NCI-H1694 treated with DMSO at 0.1 percent for 48 hours (cell line): ENCODE results near the gene CYB5B.

Experiments used
- DNase-seq: peaks from one replicate; lab custom pipeline; 2025; lab: John Stamatoyannopoulos, UW

CYB5B gene

DNA sequence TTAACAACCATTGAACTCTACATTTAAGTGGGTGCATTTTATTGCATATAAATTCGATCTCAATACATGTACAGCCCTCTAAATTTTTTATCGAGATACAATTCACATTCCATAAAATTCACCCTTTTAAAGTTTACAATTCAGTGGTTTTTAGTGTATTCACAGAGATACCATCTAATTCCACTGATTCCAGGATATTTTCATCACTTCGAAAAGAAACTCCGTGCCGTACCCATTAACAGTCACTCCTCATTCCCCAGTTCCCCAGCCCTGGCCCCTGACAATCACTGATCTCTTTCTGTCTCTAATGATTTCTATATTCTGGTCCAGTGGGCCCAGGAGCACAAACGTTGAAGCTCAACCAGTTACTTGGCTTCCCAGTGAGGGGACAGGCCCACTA lies 61.4 kb downstream of the CYB5B start:
- no peak for DNase-seq

DNA sequence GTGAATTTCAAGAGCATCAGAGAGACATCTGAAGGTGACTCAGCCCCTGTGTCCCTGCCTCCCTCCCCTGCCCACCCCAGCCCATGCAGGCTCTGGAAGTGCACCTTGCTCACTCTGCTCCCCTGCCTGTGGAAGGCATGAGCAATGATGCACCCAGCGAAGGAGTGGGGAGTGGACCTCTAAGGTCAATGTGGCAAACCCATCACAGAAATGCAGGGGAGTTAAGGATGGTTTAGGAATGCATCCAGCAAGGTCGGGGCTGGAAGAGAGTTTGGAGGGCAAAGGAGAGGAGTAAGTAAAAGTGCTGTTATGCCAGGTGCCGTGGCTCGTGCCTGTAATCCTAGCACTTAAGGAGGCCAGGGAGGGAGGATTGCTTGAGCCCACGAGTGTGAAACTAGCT lies 61.9 kb downstream of the CYB5B start:
- no peak for DNase-seq

DNA sequence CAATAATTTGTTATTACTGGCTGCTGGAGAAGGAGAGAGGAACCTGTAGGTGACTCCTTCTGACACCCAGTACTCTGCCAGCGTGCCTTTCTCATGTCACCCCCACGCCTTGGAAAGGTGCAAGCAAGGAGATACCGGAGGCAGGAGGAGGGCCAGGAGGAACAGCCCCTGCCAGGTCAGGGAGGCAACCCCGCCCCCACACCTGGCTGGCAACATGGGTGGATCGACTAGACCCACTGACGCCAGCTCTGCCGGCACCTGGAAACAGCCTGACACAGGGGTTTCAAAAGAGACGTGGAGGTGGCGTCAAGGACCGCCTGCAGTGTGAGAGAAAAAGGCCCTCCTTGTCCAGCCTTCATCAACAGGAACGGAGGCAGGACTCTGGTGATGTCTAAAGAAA lies 62.3 kb downstream of the CYB5B start:
- no peak for DNase-seq

DNA sequence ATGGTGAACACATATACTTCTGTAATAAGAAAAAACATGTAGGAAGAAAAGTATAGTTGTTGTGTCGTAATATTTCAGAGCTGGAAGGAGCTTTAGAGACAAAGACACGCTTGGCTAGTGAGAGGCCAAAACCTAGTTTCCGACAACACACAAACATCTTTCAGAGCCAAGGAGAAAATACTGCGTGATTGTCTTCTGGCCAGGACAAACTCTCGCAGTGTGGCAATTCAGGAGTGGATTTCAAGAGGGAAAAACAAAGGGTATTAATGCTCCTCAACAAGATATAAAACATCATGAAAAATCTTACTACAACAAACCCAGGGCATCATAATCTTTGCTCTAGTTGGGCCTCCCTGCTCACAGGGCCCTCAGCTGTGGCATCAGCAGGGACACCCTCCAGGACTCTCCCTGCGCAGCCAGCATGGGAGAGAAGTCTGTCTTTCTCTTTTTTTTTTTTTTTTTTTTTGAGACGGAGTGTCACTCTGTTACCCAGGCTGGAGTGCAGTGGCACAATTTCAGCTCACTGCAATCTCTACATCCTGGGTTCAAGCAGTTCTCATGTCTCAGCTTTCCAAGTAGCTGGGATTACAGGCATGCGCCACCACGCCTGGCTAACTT lies 66.4 kb downstream of the CYB5B start:
- no peak for DNase-seq

DNA sequence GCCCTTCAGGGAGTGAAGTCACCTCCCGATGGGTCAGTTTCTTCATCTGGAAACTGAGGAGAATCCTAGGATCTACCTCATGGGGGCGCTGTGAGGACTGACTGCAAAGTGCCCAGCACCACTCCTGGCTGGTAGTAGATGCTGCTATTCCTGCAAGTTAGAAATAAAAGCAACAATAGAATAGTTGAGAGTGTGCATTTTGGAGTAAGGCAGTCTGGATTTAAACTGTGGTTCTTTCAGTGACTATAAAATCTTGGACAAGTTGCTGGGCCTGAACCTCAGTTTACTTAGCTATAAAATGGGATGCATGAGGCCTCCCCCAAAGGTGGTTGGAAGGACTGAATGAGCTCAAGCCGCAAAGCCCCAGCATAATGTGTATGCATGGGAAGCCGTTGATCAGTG lies 70.6 kb downstream of the CYB5B start:
- DNase-seq: no peak

DNA sequence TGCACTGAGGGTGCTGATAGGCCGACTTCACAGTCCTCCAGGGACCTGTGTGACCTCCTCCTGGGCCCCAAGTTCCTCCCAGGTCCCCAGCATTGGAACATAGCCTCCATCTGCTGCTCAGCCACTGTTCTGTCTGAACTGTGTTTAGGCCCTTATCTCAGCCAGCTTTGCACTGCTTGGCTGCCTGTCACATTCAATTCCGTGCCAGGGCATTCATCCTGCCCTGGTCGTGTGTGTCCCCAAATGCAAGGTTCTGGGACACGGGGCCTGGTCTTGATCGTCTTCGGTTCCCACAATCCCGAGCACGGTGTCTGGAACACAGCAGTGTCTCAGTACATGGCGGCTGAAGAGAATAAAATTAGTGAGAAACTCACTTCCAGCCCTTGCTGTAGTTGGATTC lies 71.4 kb downstream of the CYB5B start:
- DNase-seq: no peak

DNA sequence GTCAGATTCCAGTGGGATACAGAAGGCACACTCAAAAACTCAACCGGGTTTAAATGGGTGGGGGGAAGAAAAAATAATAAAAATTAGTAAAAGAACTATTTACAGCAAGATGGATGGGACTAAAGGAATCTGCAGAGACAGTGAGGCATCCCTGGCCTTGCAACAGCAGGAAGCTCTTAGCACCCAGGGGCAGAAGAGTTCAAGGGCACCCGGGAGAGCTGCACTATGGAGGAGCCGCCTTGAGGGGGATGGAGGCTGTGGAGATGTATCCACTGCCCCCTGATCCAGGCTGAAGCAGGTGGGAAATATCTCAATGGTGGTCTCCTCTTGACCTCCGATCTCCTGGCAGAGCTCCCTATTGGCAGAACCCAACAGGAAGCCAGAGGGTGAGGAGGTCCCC lies 72.0 kb downstream of the CYB5B start:
- DNase-seq: no peak

DNA sequence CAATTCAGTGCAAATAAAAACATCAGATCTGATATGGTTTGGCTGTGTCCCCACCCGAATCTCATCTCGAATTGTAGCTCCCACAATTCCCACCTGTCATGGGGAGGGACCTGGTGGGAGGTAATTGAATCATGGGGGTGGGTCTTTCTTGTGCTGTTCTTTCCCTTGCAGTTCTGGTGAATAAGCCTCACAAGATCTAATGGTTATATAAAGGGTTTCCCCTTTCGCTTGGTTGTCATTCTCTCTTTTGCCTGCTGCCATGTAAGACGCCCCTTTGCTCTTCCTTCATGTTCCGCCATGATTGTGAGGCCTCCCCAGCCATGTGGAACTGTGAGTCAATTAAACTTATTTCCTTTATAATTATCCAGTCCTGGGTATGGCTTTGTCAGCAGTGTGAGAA lies 72.5 kb downstream of the CYB5B start:
- DNase-seq: no peak

DNA sequence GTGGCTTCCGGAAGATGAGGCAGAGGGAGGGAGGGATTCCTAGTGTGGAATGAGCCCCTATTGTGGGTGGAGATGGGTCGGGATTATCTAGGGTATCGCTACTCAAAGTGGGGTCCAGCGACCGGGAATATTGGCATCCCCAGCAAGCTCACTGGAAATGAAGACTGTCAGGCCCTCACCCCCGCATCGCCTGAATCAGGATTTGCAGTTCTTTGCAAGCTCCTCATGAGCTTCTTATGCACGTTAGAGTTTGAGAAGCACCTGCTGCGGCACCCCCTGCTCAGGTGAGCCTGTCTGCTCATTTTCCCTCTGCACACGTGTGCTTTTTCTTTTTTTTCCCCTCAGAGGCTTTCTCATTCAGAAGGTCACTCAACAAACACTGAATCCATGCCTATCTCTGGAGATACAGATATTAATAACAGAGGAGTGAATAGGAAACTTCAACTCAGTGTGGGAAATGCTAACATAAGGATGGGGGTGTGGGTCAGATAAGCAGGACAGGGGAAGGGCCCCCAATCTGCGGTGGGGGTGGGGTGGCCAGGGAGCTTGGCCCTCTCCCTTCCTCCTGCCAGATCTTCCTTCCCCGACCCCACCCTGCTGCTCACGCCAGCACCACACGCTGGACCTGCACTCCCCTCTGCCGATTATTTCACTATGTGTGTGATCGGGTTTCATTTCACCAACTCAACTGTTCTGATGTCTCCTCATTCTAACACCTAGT lies 73.6 kb downstream of the CYB5B start:
- DNase-seq: no peak

DNA sequence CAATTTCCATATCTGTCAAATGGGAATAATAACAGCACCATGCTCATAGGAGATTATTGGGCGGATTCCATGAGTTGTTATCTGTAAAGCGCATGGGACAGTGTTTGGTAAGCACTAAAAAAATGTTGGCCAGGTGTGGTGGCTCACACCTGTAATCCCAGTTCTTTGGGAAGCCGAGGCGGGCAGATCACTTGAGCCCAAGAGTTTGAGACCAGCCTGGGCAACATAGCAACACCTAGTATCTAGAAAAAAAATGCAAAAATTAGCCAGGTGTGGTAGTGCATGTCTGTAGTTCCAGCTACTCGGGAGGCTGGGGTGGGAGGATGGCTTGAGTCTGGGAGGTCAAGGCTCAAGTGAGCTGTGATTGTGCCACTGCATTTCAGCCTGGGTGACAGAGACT lies 74.5 kb downstream of the CYB5B start:
- no peak for DNase-seq

DNA sequence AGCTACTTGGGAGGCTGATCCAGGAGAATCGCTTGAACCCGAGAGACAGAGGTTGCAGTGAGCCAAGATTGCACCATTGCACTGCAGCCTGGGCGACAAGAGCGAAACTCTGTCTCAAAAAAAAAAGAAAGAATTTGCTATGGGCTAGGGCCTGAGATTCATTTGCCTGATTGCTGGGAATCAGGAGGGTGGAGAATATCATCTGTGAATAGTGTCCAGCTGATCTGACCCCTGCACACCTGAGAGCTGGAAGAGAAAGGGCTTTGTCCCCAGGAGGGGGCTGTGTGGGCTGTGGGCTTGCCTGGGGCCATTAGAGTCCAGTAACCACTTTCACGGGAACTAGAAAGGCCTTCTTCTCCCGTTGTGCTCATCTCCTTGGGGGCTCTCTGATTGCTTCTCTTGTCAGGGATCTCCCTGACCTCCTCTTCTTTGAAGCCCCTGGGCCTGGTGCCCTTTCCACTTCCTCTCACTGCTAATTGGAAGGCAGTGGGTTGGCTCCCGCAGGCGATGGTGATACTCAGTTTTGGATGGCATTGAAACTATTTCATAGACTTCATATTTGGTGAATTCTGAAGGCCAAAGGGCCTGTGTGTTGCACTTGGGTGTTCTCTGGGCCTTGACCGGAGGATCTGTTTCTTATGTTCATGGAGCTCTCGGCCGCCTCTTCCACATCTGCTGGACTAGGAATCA lies 75.3 kb downstream of the CYB5B start:
- DNase-seq: no peak

DNA sequence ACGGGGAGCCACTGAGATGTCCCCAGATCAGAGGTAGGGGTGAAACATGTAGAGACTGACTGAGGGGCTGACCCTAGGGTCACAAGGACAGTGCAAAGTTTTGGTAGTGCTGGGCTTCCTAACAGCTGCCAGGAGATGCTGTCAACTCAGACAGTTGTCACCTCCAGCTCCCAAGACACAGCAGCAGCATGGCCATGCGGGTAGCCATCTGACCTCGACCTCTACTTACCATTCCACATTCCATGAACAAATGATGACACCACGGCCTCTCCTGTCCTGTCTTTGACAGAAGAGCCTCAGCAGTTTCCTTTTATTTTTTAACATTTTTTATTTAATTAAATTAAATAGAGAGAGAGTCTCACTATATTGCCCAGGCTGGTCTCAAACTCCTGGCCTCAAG lies 76.1 kb downstream of the CYB5B start:
- DNase-seq: no peak

DNA sequence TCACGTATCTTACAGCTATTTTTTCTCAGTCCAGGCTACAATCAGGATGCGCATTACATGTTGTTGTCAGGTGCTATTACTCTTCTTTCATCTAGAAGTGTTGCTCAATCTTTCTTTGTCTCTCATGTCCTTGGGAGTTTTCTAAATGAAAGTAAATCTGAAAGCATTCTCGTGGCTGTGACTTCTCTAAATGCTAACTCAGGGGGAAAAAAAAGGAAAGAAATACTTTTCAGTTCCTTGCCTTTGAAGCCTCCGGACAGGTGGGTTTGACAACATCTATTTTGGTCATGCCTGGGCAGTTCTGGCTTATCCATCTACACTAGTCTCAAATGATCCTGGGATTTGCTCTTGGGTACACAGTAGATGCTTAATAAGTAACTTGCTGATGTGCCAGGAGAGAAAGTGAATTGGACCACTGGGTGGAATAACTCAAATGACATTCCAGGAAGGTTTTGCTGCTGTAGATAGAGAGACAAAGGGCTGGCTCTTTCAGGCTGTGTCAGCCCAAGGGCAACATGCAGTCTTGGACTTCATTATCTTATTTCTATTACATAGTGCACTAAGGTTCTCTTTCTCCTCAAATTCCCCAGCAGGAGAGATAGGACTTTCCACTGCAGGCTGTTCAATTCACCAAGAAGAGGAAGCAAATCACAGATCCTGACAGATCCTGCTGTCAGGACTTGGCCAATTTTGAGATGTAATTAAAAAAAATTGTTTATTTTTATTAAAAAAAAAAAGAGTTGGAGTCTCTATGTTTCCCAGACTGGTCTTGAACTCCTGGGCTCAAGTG lies 77.7 kb downstream of the CYB5B start:
- no peak for DNase-seq

DNA sequence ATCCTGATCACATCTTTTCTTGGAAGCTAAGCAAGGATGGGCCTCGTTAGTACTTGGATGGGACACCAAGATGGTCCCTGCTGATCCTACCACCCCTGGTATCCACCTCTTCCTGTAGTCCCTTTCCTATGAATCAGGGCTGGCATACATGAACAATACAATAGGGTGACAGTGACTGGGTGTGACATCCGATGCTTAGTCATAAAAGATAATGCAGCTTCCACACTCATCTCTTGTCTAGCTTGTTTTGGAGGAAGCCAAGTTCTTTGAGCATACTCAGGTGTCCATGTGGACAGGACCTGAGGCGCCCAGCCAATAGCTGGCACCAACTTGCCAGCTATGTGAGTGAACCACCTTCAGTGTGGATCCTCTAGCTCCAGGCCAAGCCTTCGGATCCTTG lies 78.8 kb downstream of the CYB5B start:
- no peak for DNase-seq

DNA sequence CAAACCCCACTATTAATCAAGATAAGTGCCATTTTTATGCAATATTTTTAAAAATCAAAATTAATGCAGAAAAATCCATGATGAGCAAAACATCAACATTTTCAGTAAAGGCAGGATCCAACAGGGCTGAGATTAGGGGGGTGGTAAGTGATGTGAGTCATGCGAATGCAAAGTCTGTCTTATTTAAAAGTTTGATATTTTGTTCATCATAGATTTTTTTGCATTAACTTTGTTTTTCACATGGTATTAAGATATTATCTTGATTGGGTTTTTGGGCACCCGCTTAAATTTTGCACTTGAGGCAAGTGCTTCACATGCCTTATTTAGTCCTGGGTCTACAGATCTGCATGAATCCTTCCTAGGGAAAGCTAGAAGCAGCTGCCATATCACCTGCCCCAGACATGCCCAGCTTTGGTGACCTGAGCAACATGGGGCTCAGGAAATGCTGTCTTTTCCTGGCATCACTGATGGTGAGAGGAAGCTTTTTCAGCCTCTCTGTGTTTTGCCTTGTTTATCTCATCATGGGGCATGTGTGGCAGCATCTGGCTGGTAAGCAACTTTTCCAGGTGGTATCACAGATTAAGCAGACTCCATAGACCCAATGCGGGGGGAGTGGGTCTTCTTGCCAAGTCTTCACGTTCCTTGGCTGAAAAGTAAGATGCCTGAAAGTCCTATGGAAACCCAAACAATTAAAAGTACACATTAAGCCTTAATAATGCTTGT lies 83.8 kb downstream of the CYB5B start:
- no peak for DNase-seq

DNA sequence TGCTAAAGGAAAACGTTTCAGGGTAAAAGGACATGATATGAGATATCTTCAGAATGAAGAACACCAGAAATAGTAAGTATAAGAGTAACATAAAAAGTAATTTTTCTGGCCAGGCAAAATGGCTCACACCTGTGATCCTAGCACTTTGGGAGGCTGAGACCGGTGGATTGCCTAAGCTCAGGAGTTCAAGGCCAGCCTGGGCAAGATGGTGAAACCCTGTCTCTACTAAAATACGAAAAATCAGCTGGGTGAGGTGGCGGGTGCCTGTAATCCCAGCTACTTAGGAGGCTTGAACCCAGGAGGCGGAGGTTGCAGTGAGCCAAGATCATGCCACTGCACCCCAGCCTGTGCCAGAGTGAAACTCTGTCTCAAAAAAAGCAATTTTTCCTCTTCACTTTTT lies 84.7 kb downstream of the CYB5B start:
- DNase-seq: no peak

DNA sequence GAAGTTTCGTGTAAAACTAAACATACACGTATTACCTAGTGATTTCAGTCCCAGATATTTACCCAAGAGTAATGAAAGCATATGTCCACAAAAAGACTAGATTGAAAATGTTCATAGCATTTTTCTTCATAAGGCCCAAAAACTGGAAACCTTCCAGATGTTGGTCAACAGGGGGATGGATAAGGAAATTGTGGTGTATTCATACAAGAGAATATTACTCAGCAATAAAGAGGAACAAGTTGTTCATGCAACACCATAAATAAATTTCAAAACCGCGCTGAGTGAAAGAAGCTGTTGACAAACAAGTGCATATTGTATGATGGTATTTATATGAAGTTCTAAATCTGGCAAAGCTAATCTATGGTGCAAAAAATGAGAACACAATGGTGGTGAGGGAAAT lies 87.2 kb downstream of the CYB5B start:
- no peak for DNase-seq

DNA sequence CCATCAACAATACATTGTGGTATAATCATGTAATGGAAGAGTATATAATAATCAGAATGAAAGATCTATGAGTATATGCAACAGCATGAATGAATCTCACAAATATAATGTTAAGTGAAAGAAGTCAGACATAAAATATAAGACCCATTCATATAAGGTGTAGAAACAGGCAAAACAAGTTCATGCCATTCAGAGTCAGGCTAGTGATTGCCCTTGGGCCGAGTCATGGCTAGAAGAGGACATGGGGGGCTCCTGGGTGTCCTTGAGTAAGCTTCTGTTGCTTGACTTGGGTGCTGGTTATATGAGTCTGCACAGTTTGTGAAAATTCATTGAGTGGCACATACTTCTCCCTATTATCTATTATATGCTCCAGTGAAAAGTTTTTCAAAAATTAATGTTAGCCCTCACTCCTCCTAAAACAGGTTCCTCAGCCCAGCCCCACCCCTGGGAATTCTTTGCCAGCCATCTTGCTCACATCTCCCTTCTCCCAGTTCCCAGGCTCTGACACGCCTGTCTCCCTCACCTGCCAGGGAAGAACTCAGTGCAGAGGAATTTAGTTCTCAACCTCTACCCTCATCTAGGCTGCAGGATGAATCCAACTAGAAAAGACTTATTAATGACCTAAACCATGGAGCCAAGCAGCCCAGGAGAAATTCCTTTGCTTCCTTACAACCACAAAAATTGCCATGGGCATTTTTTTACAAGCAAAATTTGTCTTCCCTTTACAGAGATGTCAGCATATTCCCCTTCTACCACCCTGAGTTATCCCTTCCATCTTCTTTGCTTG lies 89.0 kb downstream of the CYB5B start:
- no peak for DNase-seq

DNA sequence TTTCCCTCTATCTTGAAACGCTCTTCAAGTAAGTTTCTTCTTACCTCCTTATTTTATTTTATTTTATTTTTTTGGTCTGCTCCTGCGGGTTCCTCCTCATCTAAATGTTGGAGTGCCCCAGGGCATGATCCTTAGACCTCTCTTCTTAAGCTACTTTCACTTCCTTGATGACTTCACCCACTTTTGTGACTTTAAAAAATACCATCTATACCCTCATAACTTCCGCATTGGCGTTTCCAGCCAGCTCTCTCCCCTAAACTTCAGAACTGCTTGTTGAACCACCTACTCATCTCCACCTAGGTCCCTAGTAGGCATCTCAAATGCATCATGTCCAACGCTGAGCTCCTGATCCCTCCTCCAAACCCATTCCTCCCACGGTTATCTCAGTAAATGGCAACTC lies 89.9 kb downstream of the CYB5B start:
- no peak for DNase-seq
